MM.1S (cell line): Measurements from ENCODE around the gene MPST.

Experiments
- DNase-seq: peaks from one replicate; pipeline ENCODE4 v3.0.0-alpha.2; 2015
- H2AFZ ChIP-seq: fragments of 300-600 bp; sonication (generic); 2 replicates; pipeline ENCODE4 v1.6.0; 2016; ENCODE audit warnings: antibody characterized with exemption, low read length
- H3F3A ChIP-seq: fragments of 300-600 bp; sonication (generic); 2 replicates; pipeline ENCODE4 v1.6.1; 2016; ENCODE audit warnings: mild to moderate bottlenecking, antibody characterized with exemption, low read length, moderate library complexity, mixed read lengths; ENCODE audit not compliant: insufficient read depth
- H3K27ac ChIP-seq: fragments of 300-600 bp; sonication (generic); 2 replicates; pipeline ENCODE4 v1.5.1; 2016; ENCODE audit warnings: mild to moderate bottlenecking, low read length
- H3K27me3 ChIP-seq: fragments of 300-600 bp; sonication (generic); replicated peaks from 2 replicates; pipeline ENCODE4 v1.6.0; 2016; ENCODE audit warnings: low read length; ENCODE audit not compliant: insufficient read depth
- H3K36me3 ChIP-seq: fragments of 300-600 bp; sonication (generic); replicated peaks from 2 replicates; pipeline ENCODE4 v1.6.1; 2016; ENCODE audit warnings: mild to moderate bottlenecking, low read length, mixed read lengths; ENCODE audit not compliant: insufficient read depth
- H3K4me1 ChIP-seq: fragments of 300-600 bp; sonication (generic); 2 replicates; pipeline ENCODE4 v1.6.1; 2016; ENCODE audit warnings: low read length, mixed read lengths
- H3K4me2 ChIP-seq: fragments of 300-600 bp; sonication (generic); 2 replicates; pipeline ENCODE4 v1.6.0; 2016; ENCODE audit warnings: low read depth, low read length
- H3K4me3 ChIP-seq: fragments of 300-600 bp; sonication (generic); 2 replicates; pipeline ENCODE4 v1.5.1; 2016; ENCODE audit warnings: low read length, mixed read lengths
- H3K79me2 ChIP-seq: fragments of 300-600 bp; sonication (generic); 2 replicates; pipeline ENCODE4 v1.6.1; 2016; ENCODE audit warnings: mixed run types, low read length, mixed read lengths
- H3K9ac ChIP-seq: fragments of 300-600 bp; sonication (generic); 2 replicates; pipeline ENCODE4 v1.6.1; 2016; ENCODE audit warnings: low read length, mixed read lengths
- H3K9me2 ChIP-seq: fragments of 300-600 bp; sonication (generic); replicated peaks from 2 replicates; pipeline ENCODE4 v1.6.1; 2016; ENCODE audit warnings: mild to moderate bottlenecking, low read length, mixed read lengths; ENCODE audit not compliant: insufficient read depth
- H3K9me3 ChIP-seq: fragments of 300-600 bp; sonication (generic); replicated peaks from 2 replicates; pipeline ENCODE4 v1.6.1; 2016; ENCODE audit warnings: mild to moderate bottlenecking, low read length, mixed read lengths; ENCODE audit not compliant: insufficient read depth
- H4K20me1 ChIP-seq: fragments of 300-600 bp; sonication (generic); 2 replicates; pipeline ENCODE4 v1.6.1; 2016; ENCODE audit warnings: mild to moderate bottlenecking, low read length, moderate library complexity, mixed read lengths; ENCODE audit not compliant: insufficient read depth
- CTCF ChIP-seq: fragments of 300-600 bp; sonication (generic); IDR thresholded peaks from 2 replicates; pipeline ENCODE4 v1.5.1; 2016; ENCODE audit warnings: antibody characterized with exemption, low read length, mixed read lengths
- EZH2 ChIP-seq: fragments of 300-600 bp; sonication (generic); optimal IDR thresholded peaks from 2 replicates; pipeline ENCODE3; 2017; ENCODE audit warnings: low read depth, mild to moderate bottlenecking, antibody characterized with exemption, low read length, mixed read lengths
- EZH2phosphoT487 ChIP-seq: fragments of 300-600 bp; sonication (generic); IDR thresholded peaks from 2 replicates; pipeline ENCODE4 v1.6.1; 2018; ENCODE audit warnings: antibody characterized with exemption, low read length

Gene MPST

GRCh38 chr22:37018086-37018814 lies 1.3 kb upstream of the MPST start:
- Histone ChIP-seq H3K9me3 (no peaks in the 10 kb centered on the region), H3K9me2 (no peaks in the 10 kb centered on the region), H3K27me3 (no peaks in the 10 kb centered on the region), H3K4me3 (peak overlapping the region; percentile 84), H3K4me1 (no peaks in the 10 kb centered on the region), H3K79me2 (peaks cover 9% of the 10 kb centered on the region; the same call in 1 of the 2 replicates), H3F3A (no peaks in the 10 kb centered on the region), H3K9ac (no peak overlapping the region; the same call in 1 of the 2 replicates), H3K27ac (no peak overlapping the region), H3K4me2 (peak overlapping the region; percentile 87), H3K36me3 (no peaks in the 10 kb centered on the region), H2AFZ (peak overlapping the region; percentile 82; the same call in 1 of the 2 replicates), H4K20me1 (no peaks in the 10 kb centered on the region)
- no peak for TF ChIP-seq CTCF
- TF ChIP-seq EZH2, result no peak
- no peak for TF ChIP-seq EZH2phosphoT487
- no peak for DNase-seq

DNA sequence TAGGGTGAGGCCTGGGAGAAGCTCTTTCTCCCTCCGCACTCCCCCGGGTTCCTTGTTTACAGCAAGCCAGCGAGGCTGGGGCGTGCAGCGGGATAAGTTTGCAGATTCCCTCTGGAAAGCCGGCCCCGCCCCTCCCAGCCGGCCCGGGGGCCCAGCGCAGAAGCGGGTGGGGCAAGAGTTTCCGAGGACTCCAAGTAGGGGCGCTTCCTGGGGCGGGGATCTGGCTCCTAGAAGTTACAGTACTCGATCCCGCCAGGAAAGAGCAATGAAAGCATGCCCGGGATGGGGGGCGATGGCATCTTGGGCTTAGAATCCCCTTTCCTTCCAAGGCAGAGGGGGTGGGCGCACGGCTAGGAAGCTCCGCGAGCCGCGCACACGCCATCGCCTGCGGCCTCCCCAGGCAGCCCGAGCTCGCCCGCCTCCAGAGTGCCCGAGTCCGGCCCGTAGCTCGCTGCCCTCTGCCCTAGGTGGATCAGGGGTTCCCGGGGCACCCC lies 680 bp upstream of the MPST start:
- TF ChIP-seq EZH2, result no peak
- TF ChIP-seq EZH2phosphoT487, result no peak
- Histone ChIP-seq H3K27me3 (no peaks in the 10 kb centered on the region), H3K9ac (peak overlapping the region; percentile 74), H3K27ac (no peak overlapping the region), H4K20me1 (no peaks in the 10 kb centered on the region), H3K4me1 (no peaks in the 10 kb centered on the region), H3K4me2 (peak overlapping the region; percentile 87), H2AFZ (peak overlapping the region; percentile 82), H3K4me3 (peak overlapping the region; percentile 84), H3F3A (no peaks in the 10 kb centered on the region), H3K79me2 (peaks cover 9% of the 10 kb centered on the region; the same call in 1 of the 2 replicates), H3K9me3 (no peaks in the 10 kb centered on the region), H3K36me3 (no peaks in the 10 kb centered on the region), H3K9me2 (no peaks in the 10 kb centered on the region)
- no peak for DNase-seq

- Histone ChIP-seq H2AFZ (peak overlapping the region; percentile 92), H3K79me2 (peaks cover 9% of the 10 kb centered on the region; the same call in 1 of the 2 replicates), H3K4me3 (peak overlapping the region; percentile 95), H4K20me1 (no peaks in the 10 kb centered on the region), H3F3A (no peaks in the 10 kb centered on the region), H3K9ac (peak overlapping the region; percentile 79), H3K9me2 (no peaks in the 10 kb centered on the region), H3K9me3 (no peaks in the 10 kb centered on the region), H3K27ac (no peak overlapping the region), H3K4me2 (peak overlapping the region; percentile 59), H3K27me3 (no peaks in the 10 kb centered on the region), H3K36me3 (no peaks in the 10 kb centered on the region), H3K4me1 (peaks cover 3% of the 10 kb centered on the region; the same call in 1 of the 2 replicates)
- DNase-seq, result peak; percentile 34
- TF ChIP-seq EZH2phosphoT487 (no peak), EZH2 (no peak), CTCF (no peak)
Measured at GRCh38 chr22:37020192-37020479, 594 bp downstream of the MPST start.

DNA sequence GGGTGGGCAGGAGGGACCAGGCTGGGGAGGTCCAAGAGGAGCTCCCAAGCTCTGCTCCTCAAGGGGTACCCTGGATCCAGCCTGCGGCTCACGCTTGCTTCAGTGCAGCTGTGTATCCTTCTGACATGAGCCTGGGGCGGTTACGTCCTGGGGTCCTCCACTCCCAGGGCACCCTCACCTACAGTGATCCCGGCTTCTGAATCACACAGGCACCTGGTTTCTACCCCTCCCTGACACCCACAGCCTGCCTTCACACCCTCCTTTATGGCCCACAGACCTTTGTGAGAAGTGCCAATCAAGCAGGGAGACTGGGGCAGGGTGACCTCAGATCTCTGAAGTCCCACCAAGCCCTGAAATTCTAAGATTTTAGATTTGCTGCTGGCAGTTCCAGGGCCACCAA lies 1.5 kb downstream of the MPST start:
- H3K36me3 ChIP-seq, result no peaks in the 10 kb centered on the region
- H2AFZ ChIP-seq, result no peak overlapping the region
- H3K9me2 ChIP-seq, result no peaks in the 10 kb centered on the region
- H3K27me3 ChIP-seq, result no peaks in the 10 kb centered on the region
- H3K9ac ChIP-seq, result no peak overlapping the region
- H3K4me1 ChIP-seq, result peaks cover 12% of the 10 kb centered on the region
- no peaks in the 10 kb centered on the region for H3K9me3 ChIP-seq
- DNase-seq, result no peak
- no peaks in the 10 kb centered on the region for H4K20me1 ChIP-seq
- no peak overlapping the region for H3K4me2 ChIP-seq
- H3K79me2 ChIP-seq, result peaks cover 9% of the 10 kb centered on the region; the same call in 1 of the 2 replicates
- H3K27ac ChIP-seq, result no peak overlapping the region
- no peak for TF ChIP-seq EZH2
- TF ChIP-seq CTCF, result no peak
- TF ChIP-seq EZH2phosphoT487, result no peak
- no peaks in the 10 kb centered on the region for H3F3A ChIP-seq
- no peak overlapping the region for H3K4me3 ChIP-seq
